ENCODE data around the gene HLA-DRB1.
"Not testable (repeated sequence)": the region's sequence is repeated elsewhere in the genome, so short reads cannot be mapped to it uniquely, and the experiment has no call there.

HLA-DRB1 gene

GRCh38 chr6:32554116-32554965, 35.3 kb downstream of the HLA-DRB1 start:
- DNase-seq, result no peak

- DNase-seq, result no peak
Observed at GRCh38 chr6:32553037-32553742, 36.5 kb downstream of the HLA-DRB1 start.

- DNase-seq, result peak; percentile 62
Observed at GRCh38 chr6:32551410-32551809, 38.2 kb downstream of the HLA-DRB1 start.

GRCh38 chr6:32539839-32540238, 49.8 kb downstream of the HLA-DRB1 start:
- DNase-seq, result no peak

GRCh38 chr6:32530431-32530793, 59.2 kb downstream of the HLA-DRB1 start:
- not testable (repeated sequence) for DNase-seq

GRCh38 chr6:32529697-32530430, 59.8 kb downstream of the HLA-DRB1 start, which contains the start of gene HLA-DRB5:
Gene HLA-DRB5, minus strand, starts transcription at chr6:32530287. Its CDS starts 63 bp downstream, at chr6:32530224.
- no peak for DNase-seq

All from NCI-H226 (cell line).